Caco-2 (cell line): ENCODE results near the gene TRIP13. TPM values are rescaled to one million over a fixed set of nuclear protein-coding genes. Genes with fewer than 3 reads are reported as not detected.

ENCODE experiments used
- BruUV-seq: library from RNA; stranded (reverse); fragments of 400-500 nt; replicated peaks from 2 replicates; lab custom pipeline; 2021; lab: Mats Ljungman, UMichigan
- CTCF ChIA-PET: fragments of 300-600 bp; sonication (Branson Sonifier 250); formaldehyde crosslinking; loops from one replicate; lab custom pipeline; 2022; ENCODE audit warnings: antibody characterized with exemption; lab: Charles Lee
- POLR2A ChIA-PET: fragments of 300-600 bp; sonication (Branson Sonifier 250); formaldehyde crosslinking; loops from one replicate; lab custom pipeline; 2022; ENCODE audit warnings: antibody characterized with exemption; lab: Charles Lee
- DNase-seq, 2 experiments: peaks; one replicate each; pipeline versions ENCODE4 v3.0.0 to v3.0.0-alpha.2; 2020 to 2022
- H3K27me3 ChIP-seq: replicated peaks from 2 replicates; pipeline ENCODE4 v1.6.0; 2011; ENCODE audit warnings: low read length; ENCODE audit not compliant: control insufficient read depth, insufficient read depth
- H3K36me3 ChIP-seq: 2 replicates; pipeline ENCODE4 v1.5.1; 2011; ENCODE audit warnings: low read length; ENCODE audit not compliant: control insufficient read depth, insufficient read depth
- H3K4me1 ChIP-seq: fragments of 250-450 bp; sonication (Bioruptor Pico); 2 replicates; pipeline ENCODE4 v1.5.1; 2020; ENCODE audit warnings: mild to moderate bottlenecking
- H3K4me3 ChIP-seq: 2 replicates; pipeline ENCODE4 v1.5.1; 2011; ENCODE audit warnings: low read depth, mild to moderate bottlenecking, control low read depth, low read length
- H3K9me3 ChIP-seq: fragments of 250-450 bp; sonication (Bioruptor Pico); 2 replicates; pipeline ENCODE4 v1.5.1; 2020; ENCODE audit warnings: mild to moderate bottlenecking, moderate library complexity
- H3K27ac Mint-ChIP-seq: one replicate; pipeline ENCODE4 v1.8.0; 2022; ENCODE audit warnings: mixed read lengths; ENCODE audit not compliant: unreplicated experiment
- H3K27me3 Mint-ChIP-seq: one replicate; pipeline ENCODE4 v1.8.0; 2022; ENCODE audit warnings: mixed read lengths; ENCODE audit not compliant: insufficient read depth, unreplicated experiment
- H3K36me3 Mint-ChIP-seq: one replicate; pipeline ENCODE4 v1.8.0; 2022; ENCODE audit warnings: mild to moderate bottlenecking, mixed read lengths; ENCODE audit not compliant: insufficient read depth, unreplicated experiment
- H3K4me1 Mint-ChIP-seq: one replicate; pipeline ENCODE4 v1.8.0; 2022; ENCODE audit warnings: low read depth, mixed read lengths; ENCODE audit not compliant: unreplicated experiment
- H3K4me3 Mint-ChIP-seq: one replicate; pipeline ENCODE4 v1.8.0; 2022; ENCODE audit warnings: mild to moderate bottlenecking, moderate library complexity, mixed read lengths; ENCODE audit not compliant: unreplicated experiment
- H3K9me3 Mint-ChIP-seq: one replicate; pipeline ENCODE4 v1.8.0; 2022; ENCODE audit warnings: mixed read lengths; ENCODE audit not compliant: unreplicated experiment
- CTCF ChIP-seq, 2 experiments: fragments of 200-600 bp in 1 of 2; IDR thresholded peaks; 1 replicate in 1 of 2; 2 replicates in 1 of 2; pipeline versions ENCODE4 v1.5.1 to v1.8.0; 2011 to 2022; ENCODE audit warnings: antibody characterized with exemption in 1 of 2, control low read depth in 1 of 2, inconsistent platforms in 1 of 2, low read depth in 1 of 2, low read length in 1 of 2, mild to moderate bottlenecking in 1 of 2, moderate library complexity in 1 of 2; ENCODE audit not compliant: insufficient read depth in 1 of 2, severe bottlenecking in 1 of 2, unreplicated experiment in 1 of 2
- intact Hi-C: fragments of 100-400 bp; cut with micrococcal nuclease; formaldehyde crosslinking; loops from one replicate; pipeline ENCODE4 v1.10.0; 2022; ENCODE audit not compliant: unreplicated experiment
- total RNA-seq: library from RNA; stranded (reverse); gene quantifications from 2 replicates; pipeline ENCODE4 v1.2.3, GENCODE V29; 2022

TRIP13 gene
- total RNA-seq, 1 experiment from 2014 or later: 42.5 TPM

GRCh38 chr5:865771-866170, 26.9 kb upstream of the TRIP13 start:
- H3K4me1 ChIP-seq: peaks cover 9% of the 10 kb centered on the region; the same call in 1 of the 2 replicates
- H3K36me3 ChIP-seq: peaks cover 6% of the 10 kb centered on the region
- no peaks in the 10 kb centered on the region for H3K4me1 Mint-ChIP-seq
- no peaks in the 10 kb centered on the region for H3K9me3 ChIP-seq
- no peak overlapping the region for H3K27ac Mint-ChIP-seq
- no peak overlapping the region for H3K4me3 Mint-ChIP-seq
- ChIA-PET POLR2A (no interaction called here), CTCF (interaction anchor here (1.1 kb wide), 1 partner anchor 37 kb away, joined by 3 read pairs; no protein-coding TSS in a partner anchor)
- H3K27me3 ChIP-seq: no peaks in the 10 kb centered on the region
- no peak overlapping the region for H3K4me3 ChIP-seq
- H3K27me3 Mint-ChIP-seq: no peaks in the 10 kb centered on the region
- TF ChIP-seq CTCF (IDR thresholded peaks at IDR 0.05; ENCODE audit: insufficient read depth in 1 of 2, low read depth in 1 of 2, low read length in 1 of 2, severe bottlenecking in 1 of 2, unreplicated experiment in 1 of 2): no peak
- peaks cover 88% of the 10 kb centered on the region for H3K36me3 Mint-ChIP-seq
- intact Hi-C loops: no loop called here
- no TSS peak for BruUV-seq
- H3K9me3 Mint-ChIP-seq: no peaks in the 10 kb centered on the region
- peak in 1 of 2 experiments; percentile 29 for DNase-seq

GRCh38 chr5:867300-867870, 25.3 kb upstream of the TRIP13 start:
- no peaks in the 10 kb centered on the region for H3K27me3 Mint-ChIP-seq
- Histone ChIP-seq H3K27me3 (no peaks in the 10 kb centered on the region), H3K36me3 (peaks cover 9% of the 10 kb centered on the region), H3K4me3 (no peak overlapping the region), H3K9me3 (no peaks in the 10 kb centered on the region), H3K4me1 (peaks cover 9% of the 10 kb centered on the region; the same call in 1 of the 2 replicates)
- H3K27ac Mint-ChIP-seq: no peak overlapping the region
- ChIA-PET CTCF (no interaction called here), POLR2A (no interaction called here)
- BruUV-seq: no TSS peak
- TF ChIP-seq CTCF (IDR thresholded peaks at IDR 0.05; ENCODE audit: insufficient read depth in 1 of 2, low read depth in 1 of 2, low read length in 1 of 2, severe bottlenecking in 1 of 2, unreplicated experiment in 1 of 2): no peak
- intact Hi-C loops: no loop called here
- peaks cover 88% of the 10 kb centered on the region for H3K36me3 Mint-ChIP-seq
- peak in 1 of 2 experiments; percentile 29 for DNase-seq
- H3K4me3 Mint-ChIP-seq: no peak overlapping the region
- no peaks in the 10 kb centered on the region for H3K4me1 Mint-ChIP-seq
- H3K9me3 Mint-ChIP-seq: no peaks in the 10 kb centered on the region

- ChIA-PET POLR2A (no interaction called here), CTCF (no interaction called here)
- Mint-ChIP-seq H3K27me3 (no peaks in the 10 kb centered on the region), H3K4me3 (no peak overlapping the region), H3K27ac (no peak overlapping the region), H3K36me3 (peaks cover 87% of the 10 kb centered on the region), H3K9me3 (no peaks in the 10 kb centered on the region), H3K4me1 (no peaks in the 10 kb centered on the region)
- no peaks in the 10 kb centered on the region for H3K27me3 ChIP-seq
- peaks cover 7% of the 10 kb centered on the region for H3K36me3 ChIP-seq
- TF ChIP-seq CTCF (IDR thresholded peaks at IDR 0.05; ENCODE audit: insufficient read depth in 1 of 2, low read depth in 1 of 2, low read length in 1 of 2, severe bottlenecking in 1 of 2, unreplicated experiment in 1 of 2): no peak
- peak in 1 of 2 experiments; percentile 22 for DNase-seq
- no TSS peak for BruUV-seq
- no peaks in the 10 kb centered on the region for H3K9me3 ChIP-seq
- H3K4me3 ChIP-seq: no peak overlapping the region
- intact Hi-C loops: no loop called here
- H3K4me1 ChIP-seq: peaks cover 9% of the 10 kb centered on the region; the same call in 1 of the 2 replicates
Observed at GRCh38 chr5:868428-869135, 24.1 kb upstream of the TRIP13 start.
